K562 (cell line): ENCODE measurements around the gene NTPCR. TPM values are rescaled to one million over a fixed set of nuclear protein-coding genes. Genes with fewer than 3 reads are reported as not detected.
A peak's percentile ranks its signal among the peaks of the same experiment; 100 is the strongest.

Experiments
- ATAC-seq: fragments of 200-7000 bp; cut with Tn5 transposase; 3 replicates; pipeline ENCODE4 v1.9.1; 2020; ENCODE audit warnings: moderate library complexity
- BruUV-seq: library from RNA; stranded (reverse); fragments of 400-500 nt; replicated peaks from 2 replicates; lab custom pipeline; 2021; lab: Mats Ljungman, UMichigan
- CTCF ChIA-PET: fragments of 300-600 bp; formaldehyde crosslinking; extraction: SDS; loops from one replicate; lab custom pipeline; 2021; ENCODE audit warnings: low intra/inter-chr PET ratio; lab: Yijun Ruan, JAX
- POLR2A ChIA-PET: fragments of 300-600, 350-650 bp; sonication (Branson Sonifier 250); formaldehyde crosslinking; extraction: SDS; loops from one replicate; lab custom pipeline; 2021; ENCODE audit warnings: antibody characterized with exemption, inconsistent platforms; lab: Yijun Ruan, JAX
- DNase-seq, 4 experiments: peaks; one replicate each; pipeline versions ENCODE4 v3.0.0 to v3.0.0-alpha.2; 2011 to 2018; ENCODE audit warnings: low spot score in 3 of 4, mixed read lengths in 3 of 4; ENCODE audit errors: extremely low read depth in 1 of 4
- FAIRE-seq: peaks from 2 replicates; lab custom pipeline; 2011; peaks lifted over from hg19 to GRCh38; lab: Jason Lieb, UNC
- H2AFZ ChIP-seq: 2 replicates; pipeline ENCODE4 v1.6.0; 2011; ENCODE audit warnings: low read depth, low read length, control low read depth, inconsistent platforms
- H3K27ac ChIP-seq: fragments of 200-600 bp; 3 replicates; pipeline ENCODE4 v1.8.0; 2011; ENCODE audit warnings: low read depth, mild to moderate bottlenecking, control low read depth, inconsistent platforms, low read length, moderate library complexity, mixed read lengths; ENCODE audit errors: extremely low read depth
- H3K27me3 ChIP-seq, 2 experiments: fragments of 300-600 bp in 1 of 2; 2 replicates in 1 of 2; 3 replicates in 1 of 2; pipeline versions ENCODE4 v1.6.0 to v1.8.0; 2011; ENCODE audit warnings: inconsistent platforms in 2 of 2, low read length in 2 of 2, mild to moderate bottlenecking in 1 of 2, mixed read lengths in 1 of 2, moderate library complexity in 1 of 2; ENCODE audit not compliant: control insufficient read depth in 2 of 2, insufficient read depth in 2 of 2
- H3K36me3 ChIP-seq: fragments of 300-600 bp; 3 replicates; pipeline ENCODE4 v1.8.0; 2011; ENCODE audit warnings: mild to moderate bottlenecking, low read length, inconsistent platforms; ENCODE audit not compliant: control insufficient read depth, insufficient read depth
- H3K4me1 ChIP-seq, 2 experiments: fragments of 200-600 bp in 1 of 2; replicated peaks in 1 of 2; 2 replicates in 1 of 2; 3 replicates in 1 of 2; pipeline versions ENCODE4 v1.5.1 to v1.8.0; 2011; ENCODE audit warnings: inconsistent platforms in 2 of 2, low read length in 2 of 2, mild to moderate bottlenecking in 1 of 2, mixed read lengths in 1 of 2, moderate library complexity in 1 of 2; ENCODE audit not compliant: control insufficient read depth in 2 of 2, insufficient read depth in 2 of 2
- H3K4me2 ChIP-seq: 2 replicates; pipeline ENCODE4 v1.6.1; 2011; ENCODE audit warnings: low read length, control low read depth, inconsistent platforms, mixed read lengths; ENCODE audit not compliant: insufficient read depth
- H3K4me3 ChIP-seq: fragments of 200-600 bp; sonication (generic), shearing (Covaris generic); 2 replicates; pipeline ENCODE4 v1.5.1; 2016; ENCODE audit warnings: control low read depth, inconsistent platforms
- H3K79me2 ChIP-seq: fragments of 200-600 bp; 3 replicates; pipeline ENCODE4 v1.8.0; 2011; ENCODE audit warnings: low read length, inconsistent platforms; ENCODE audit not compliant: control insufficient read depth, insufficient read depth
- H3K9ac ChIP-seq, 2 experiments: 2 replicates each; pipeline versions ENCODE4 v1.6.0 to v1.6.1; 2011; ENCODE audit warnings: low read depth in 2 of 2, low read length in 2 of 2, control low read depth in 1 of 2, inconsistent platforms in 1 of 2, mild to moderate bottlenecking in 1 of 2, mixed read lengths in 1 of 2; ENCODE audit not compliant: insufficient read depth in 1 of 2
- H3K9me1 ChIP-seq: one replicate; pipeline ENCODE4 v1.6.0; 2011; ENCODE audit warnings: inconsistent platforms, mild to moderate bottlenecking, low read length, moderate library complexity; ENCODE audit not compliant: control insufficient read depth, insufficient read depth
- H3K9me3 ChIP-seq: replicated peaks from 2 replicates; pipeline ENCODE4 v1.5.1; 2011; ENCODE audit warnings: low read depth, low read length, inconsistent platforms; ENCODE audit not compliant: control insufficient read depth, insufficient read depth
- H4K20me1 ChIP-seq: replicated peaks from 2 replicates; pipeline ENCODE4 v1.6.1; 2011; ENCODE audit warnings: low read length, inconsistent platforms, mixed read lengths; ENCODE audit not compliant: control insufficient read depth, insufficient read depth
- TEAD4 ChIP-seq, 2 experiments: sonication (generic) in 1 of 2; formaldehyde crosslinking in 1 of 2; IDR thresholded peaks; 2 replicates each; pipeline versions ENCODE4 v1.6.1 to v1.8.0; 2012 to 2022; ENCODE audit warnings: borderline replicate concordance in 1 of 2, inconsistent platforms in 1 of 2, low read length in 1 of 2, mild to moderate bottlenecking in 1 of 2, missing genetic modification reagents in 1 of 2
- TGIF2 ChIP-seq: sonication (generic); formaldehyde crosslinking; IDR thresholded peaks from 2 replicates; pipeline ENCODE4 v1.8.1; 2022; ENCODE audit warnings: mild to moderate bottlenecking, missing genetic modification reagents, moderate library complexity
- XRCC3 ChIP-seq: fragments of 450-650 bp; IDR thresholded peaks from 2 replicates; pipeline ENCODE4 v1.6.1; 2017; ENCODE audit warnings: mild to moderate bottlenecking, moderate library complexity
- ZNF3 ChIP-seq: fragments of 250-450 bp; sonication (Bioruptor Pico); IDR thresholded peaks from 2 replicates; pipeline ENCODE4 v1.5.0; 2021; ENCODE audit warnings: mild to moderate bottlenecking, moderate library complexity
- ZNF77 ChIP-seq: fragments of 250-450 bp; sonication (Bioruptor Pico); IDR thresholded peaks from 2 replicates; pipeline ENCODE4 v1.5.0; 2020
- whole genome bisulfite sequencing: fragments of 100-300 bp; shearing (Covaris generic); methylation state at CpG from one replicate; pipeline ENCODE4 v1.1.6; 2016; ENCODE audit warnings: low coverage, mixed read lengths; ENCODE audit not compliant: insufficient coverage; ENCODE audit errors: missing lambda C conversion rate; 5-methylcytosine and 5-hydroxymethylcytosine counted together
- in situ Hi-C: fragments of 300-500 bp; cut with MboI; formaldehyde crosslinking; loops from 4 replicates; pipeline ENCODE4 v1.15.0; 2018; ENCODE audit warnings: inconsistent platforms, mixed read lengths
- intact Hi-C: fragments of 100-400 bp; cut with micrococcal nuclease; formaldehyde crosslinking; loops from 2 replicates; pipeline ENCODE4 v1.14.2; 2022
- polyA plus RNA-seq, 8 experiments: library from polyadenylated mRNA; depleted of rRNA in 4 of 8; stranded (reverse) in 5 of 8; unstranded in 3 of 8; fragments of >200 nt; fragmentation: Nextera tagmentation in 2 of 8; fragmentation: Illumina TruSeq in 1 of 8; extraction: Ambion mirVana in 2 of 8; extraction: Trizol in 1 of 8; gene quantifications; 2 replicates each; pipeline versions ENCODE4 v1.2.1 to v1.2.3, GENCODE V29; 2011 to 2014; ENCODE audit warnings: inconsistent platforms in 1 of 8, missing spikeins in 1 of 8
- total RNA-seq, 7 experiments: library from RNA; depleted of rRNA in 6 of 7; stranded (reverse); fragments of >200 nt in 6 of 7; fragmentation: Illumina TruSeq in 2 of 7; extraction: Trizol in 2 of 7; gene quantifications; 2 replicates each; pipeline versions ENCODE4 v1.2.1 to v1.2.3, GENCODE V29; 2011 to 2021; ENCODE audit warnings: low replicate concordance in 1 of 7
- TF ChIP-seq, protein P1 (sequence below), 2 experiments: fragments of 450-650 bp; conservative IDR thresholded peaks; 2 replicates each; pipeline ENCODE4 v1.6.1; 2017; ENCODE audit warnings: mild to moderate bottlenecking in 2 of 2, moderate library complexity in 2 of 2
- TF ChIP-seq, protein P2 (sequence below): conservative IDR thresholded peaks from 2 replicates; pipeline ENCODE4 v1.6.1; 2011; ENCODE audit warnings: low read depth, mild to moderate bottlenecking, low read length; ENCODE audit not compliant: control insufficient read depth
- TF ChIP-seq, protein P3 (sequence below), 3 experiments: IDR thresholded peaks in 2 of 3; conservative IDR thresholded peaks in 1 of 3; 2 replicates each; pipeline ENCODE4 v1.5.1; 2011 to 2012; ENCODE audit warnings: low read length in 3 of 3, mild to moderate bottlenecking in 3 of 3, control low read depth in 2 of 3, improper control_type of control experiment in 1 of 3, inconsistent platforms in 1 of 3, low read depth in 1 of 3, mixed read lengths in 1 of 3, moderate library complexity in 1 of 3; ENCODE audit not compliant: insufficient read depth in 2 of 3
- TF ChIP-seq, protein P4 (sequence below): fragments of 450-650 bp; formaldehyde crosslinking; IDR thresholded peaks from 2 replicates; pipeline ENCODE4 v1.4.0; 2022; ENCODE audit warnings: missing genetic modification characterization
- TF ChIP-seq, protein P5 (sequence below), 2 experiments: IDR thresholded peaks; 2 replicates each; pipeline ENCODE4 v1.6.1; 2012; ENCODE audit warnings: improper control_type of control experiment in 2 of 2, low read depth in 2 of 2, low read length in 2 of 2, borderline replicate concordance in 1 of 2

Gene NTPCR
- total and polyA plus RNA-seq, 9 of the 15 experiments (the other 6 are each of a cell fraction or from before 2014, with no cell fraction given): 19.3 to 105 (median 48.8) TPM

DNA sequence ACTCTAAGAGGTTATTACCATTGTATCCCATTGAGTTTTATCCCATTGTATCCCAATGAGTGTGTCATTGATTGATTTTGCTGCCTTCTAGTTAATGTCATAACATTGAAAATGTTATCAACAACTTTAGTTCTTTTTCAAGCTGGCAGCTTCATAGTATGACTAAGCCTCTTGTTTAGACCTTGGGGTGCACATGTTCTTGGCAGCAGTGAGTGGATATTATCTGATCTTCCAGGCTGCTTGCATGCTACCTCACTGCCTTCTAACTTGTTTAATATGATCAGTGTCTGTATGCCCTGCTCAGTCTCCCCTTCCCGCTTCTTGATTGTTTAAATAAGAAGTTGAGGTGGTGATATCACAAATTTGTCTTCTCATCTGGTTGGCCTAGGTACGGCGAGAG is 24.6 kb downstream of the NTPCR start (continued):
- TF ChIP-seq, protein P1, sequence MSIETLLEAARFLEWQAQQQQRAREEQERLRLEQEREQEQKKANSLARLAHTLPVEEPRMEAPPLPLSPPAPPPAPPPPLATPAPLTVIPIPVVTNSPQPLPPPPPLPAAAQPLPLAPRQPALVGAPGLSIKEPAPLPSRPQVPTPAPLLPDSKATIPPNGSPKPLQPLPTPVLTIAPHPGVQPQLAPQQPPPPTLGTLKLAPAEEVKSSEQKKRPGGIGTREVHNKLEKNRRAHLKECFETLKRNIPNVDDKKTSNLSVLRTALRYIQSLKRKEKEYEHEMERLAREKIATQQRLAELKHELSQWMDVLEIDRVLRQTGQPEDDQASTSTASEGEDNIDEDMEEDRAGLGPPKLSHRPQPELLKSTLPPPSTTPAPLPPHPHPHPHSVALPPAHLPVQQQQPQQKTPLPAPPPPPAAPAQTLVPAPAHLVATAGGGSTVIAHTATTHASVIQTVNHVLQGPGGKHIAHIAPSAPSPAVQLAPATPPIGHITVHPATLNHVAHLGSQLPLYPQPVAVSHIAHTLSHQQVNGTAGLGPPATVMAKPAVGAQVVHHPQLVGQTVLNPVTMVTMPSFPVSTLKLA (conservative IDR thresholded peaks at IDR 0.05): no peak
- TF ChIP-seq XRCC3: no peak
- TF ChIP-seq, all 486 proteins: peak for 0

DNA sequence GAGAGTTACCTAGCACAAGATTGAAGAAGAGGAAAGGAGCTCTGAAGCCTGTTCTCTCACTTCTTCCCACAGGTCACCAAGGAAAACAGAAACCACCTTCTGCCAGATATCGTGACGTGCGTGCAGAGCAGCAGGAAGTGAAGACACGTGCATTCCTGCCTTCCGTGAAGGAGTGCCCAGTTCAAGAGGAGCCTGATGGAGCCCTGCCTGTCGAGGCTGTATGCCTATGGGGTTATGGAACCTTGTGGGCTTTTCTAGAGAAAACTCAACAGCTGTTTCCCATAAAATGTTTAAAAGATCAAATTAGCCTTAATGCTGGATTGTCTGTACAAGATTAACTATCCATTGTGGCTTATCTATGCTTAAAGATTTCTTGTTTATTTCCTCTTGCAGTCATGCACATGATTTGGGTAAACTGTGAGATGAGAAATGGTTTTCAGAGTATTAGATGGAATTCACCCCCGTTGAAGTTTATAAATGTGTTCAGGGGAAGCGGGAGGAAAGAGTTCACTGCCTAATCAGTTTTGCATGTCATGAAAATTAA is 27.8 kb downstream of the NTPCR start:
- intact Hi-C loops: no loop called here
- in situ Hi-C loops: no loop called here
- H3K9ac ChIP-seq: no peak overlapping the region
- ChIA-PET CTCF (no interaction called here), POLR2A (interaction anchor here (1.1 kb wide), 1 partner anchor 48 kb away, joined by 3 read pairs; no protein-coding TSS in a partner anchor)
- ATAC-seq (no peak), DNase-seq (no peak), FAIRE-seq (peak; percentile 6)
- no peak overlapping the region for H3K4me3 ChIP-seq
- no peaks in the 10 kb centered on the region for H3K79me2 ChIP-seq
- peaks cover 2 to 7% of the 10 kb centered on the region in 2 experiments; a peak in 1 of 5 replicates for H3K27me3 ChIP-seq
- no peaks in the 10 kb centered on the region for H3K4me1 ChIP-seq
- H3K36me3 ChIP-seq: peaks cover 23% of the 10 kb centered on the region; the same call in 2 of the 3 replicates
- H2AFZ ChIP-seq: no peak overlapping the region
- 66% methylated on average over 8 of the region's 8 CpGs for WGBS
- H3K9me1 ChIP-seq: no peaks in the 10 kb centered on the region
- TSS peak; percentile 34 for BruUV-seq
- no peaks in the 10 kb centered on the region for H3K9me3 ChIP-seq
- H3K27ac ChIP-seq: no peak overlapping the region
- no peaks in the 10 kb centered on the region for H4K20me1 ChIP-seq
- no peak overlapping the region for H3K4me2 ChIP-seq
- TF ChIP-seq, protein P2, sequence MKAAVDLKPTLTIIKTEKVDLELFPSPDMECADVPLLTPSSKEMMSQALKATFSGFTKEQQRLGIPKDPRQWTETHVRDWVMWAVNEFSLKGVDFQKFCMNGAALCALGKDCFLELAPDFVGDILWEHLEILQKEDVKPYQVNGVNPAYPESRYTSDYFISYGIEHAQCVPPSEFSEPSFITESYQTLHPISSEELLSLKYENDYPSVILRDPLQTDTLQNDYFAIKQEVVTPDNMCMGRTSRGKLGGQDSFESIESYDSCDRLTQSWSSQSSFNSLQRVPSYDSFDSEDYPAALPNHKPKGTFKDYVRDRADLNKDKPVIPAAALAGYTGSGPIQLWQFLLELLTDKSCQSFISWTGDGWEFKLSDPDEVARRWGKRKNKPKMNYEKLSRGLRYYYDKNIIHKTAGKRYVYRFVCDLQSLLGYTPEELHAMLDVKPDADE: no peak
- no peak for TF ChIP-seq TGIF2 (CRISPR knock-in tag)
- TF ChIP-seq, protein P3, sequence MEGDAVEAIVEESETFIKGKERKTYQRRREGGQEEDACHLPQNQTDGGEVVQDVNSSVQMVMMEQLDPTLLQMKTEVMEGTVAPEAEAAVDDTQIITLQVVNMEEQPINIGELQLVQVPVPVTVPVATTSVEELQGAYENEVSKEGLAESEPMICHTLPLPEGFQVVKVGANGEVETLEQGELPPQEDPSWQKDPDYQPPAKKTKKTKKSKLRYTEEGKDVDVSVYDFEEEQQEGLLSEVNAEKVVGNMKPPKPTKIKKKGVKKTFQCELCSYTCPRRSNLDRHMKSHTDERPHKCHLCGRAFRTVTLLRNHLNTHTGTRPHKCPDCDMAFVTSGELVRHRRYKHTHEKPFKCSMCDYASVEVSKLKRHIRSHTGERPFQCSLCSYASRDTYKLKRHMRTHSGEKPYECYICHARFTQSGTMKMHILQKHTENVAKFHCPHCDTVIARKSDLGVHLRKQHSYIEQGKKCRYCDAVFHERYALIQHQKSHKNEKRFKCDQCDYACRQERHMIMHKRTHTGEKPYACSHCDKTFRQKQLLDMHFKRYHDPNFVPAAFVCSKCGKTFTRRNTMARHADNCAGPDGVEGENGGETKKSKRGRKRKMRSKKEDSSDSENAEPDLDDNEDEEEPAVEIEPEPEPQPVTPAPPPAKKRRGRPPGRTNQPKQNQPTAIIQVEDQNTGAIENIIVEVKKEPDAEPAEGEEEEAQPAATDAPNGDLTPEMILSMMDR (IDR thresholded peaks at IDR 0.05 in 2 of 3, conservative IDR thresholded peaks at IDR 0.05 in 1 of 3; ENCODE audit: insufficient read depth in 2 of 3, low read depth in 1 of 3, low read length in 3 of 3): no peak
- TF ChIP-seq, protein P4, sequence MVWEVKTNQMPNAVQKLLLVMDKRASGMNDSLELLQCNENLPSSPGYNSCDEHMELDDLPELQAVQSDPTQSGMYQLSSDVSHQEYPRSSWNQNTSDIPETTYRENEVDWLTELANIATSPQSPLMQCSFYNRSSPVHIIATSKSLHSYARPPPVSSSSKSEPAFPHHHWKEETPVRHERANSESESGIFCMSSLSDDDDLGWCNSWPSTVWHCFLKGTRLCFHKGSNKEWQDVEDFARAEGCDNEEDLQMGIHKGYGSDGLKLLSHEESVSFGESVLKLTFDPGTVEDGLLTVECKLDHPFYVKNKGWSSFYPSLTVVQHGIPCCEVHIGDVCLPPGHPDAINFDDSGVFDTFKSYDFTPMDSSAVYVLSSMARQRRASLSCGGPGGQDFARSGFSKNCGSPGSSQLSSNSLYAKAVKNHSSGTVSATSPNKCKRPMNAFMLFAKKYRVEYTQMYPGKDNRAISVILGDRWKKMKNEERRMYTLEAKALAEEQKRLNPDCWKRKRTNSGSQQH (CRISPR knock-in tag): no peak
- TF ChIP-seq ZNF3: no peak
- no peak for TF ChIP-seq ZNF77 (CRISPR knock-in tag)
- no peak for TF ChIP-seq TEAD4 (IDR thresholded peaks at IDR 0.05; ENCODE audit: low read length)
- TF ChIP-seq TEAD4 (CRISPR knock-in tag; IDR thresholded peaks at IDR 0.05; ENCODE audit: borderline replicate concordance): no peak
- TF ChIP-seq, protein P5, sequence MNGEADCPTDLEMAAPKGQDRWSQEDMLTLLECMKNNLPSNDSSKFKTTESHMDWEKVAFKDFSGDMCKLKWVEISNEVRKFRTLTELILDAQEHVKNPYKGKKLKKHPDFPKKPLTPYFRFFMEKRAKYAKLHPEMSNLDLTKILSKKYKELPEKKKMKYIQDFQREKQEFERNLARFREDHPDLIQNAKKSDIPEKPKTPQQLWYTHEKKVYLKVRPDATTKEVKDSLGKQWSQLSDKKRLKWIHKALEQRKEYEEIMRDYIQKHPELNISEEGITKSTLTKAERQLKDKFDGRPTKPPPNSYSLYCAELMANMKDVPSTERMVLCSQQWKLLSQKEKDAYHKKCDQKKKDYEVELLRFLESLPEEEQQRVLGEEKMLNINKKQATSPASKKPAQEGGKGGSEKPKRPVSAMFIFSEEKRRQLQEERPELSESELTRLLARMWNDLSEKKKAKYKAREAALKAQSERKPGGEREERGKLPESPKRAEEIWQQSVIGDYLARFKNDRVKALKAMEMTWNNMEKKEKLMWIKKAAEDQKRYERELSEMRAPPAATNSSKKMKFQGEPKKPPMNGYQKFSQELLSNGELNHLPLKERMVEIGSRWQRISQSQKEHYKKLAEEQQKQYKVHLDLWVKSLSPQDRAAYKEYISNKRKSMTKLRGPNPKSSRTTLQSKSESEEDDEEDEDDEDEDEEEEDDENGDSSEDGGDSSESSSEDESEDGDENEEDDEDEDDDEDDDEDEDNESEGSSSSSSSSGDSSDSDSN (IDR thresholded peaks at IDR 0.05; ENCODE audit: borderline replicate concordance in 1 of 2, low read depth in 2 of 2, low read length in 2 of 2): no peak
